ENCODE measurements around the gene GPR42. TPM values are rescaled to one million over a fixed set of nuclear protein-coding genes. Genes with fewer than 3 reads are reported as not detected.
A peak's percentile ranks its signal among the peaks of the same experiment; 100 is the strongest.

GPR42 gene
- total and polyA plus RNA-seq, 11 donors = not detected

GRCh38 chr19:35332817-35333216 lies 38.1 kb upstream of the GPR42 start:
- no peak for ATAC-seq
- Histone ChIP-seq H3K36me3 (no peaks in the 10 kb centered on the region), H3K4me1 (no peaks in the 10 kb centered on the region), H3K27ac (no peak overlapping the region), H3K4me3 (no peak overlapping the region), H3K9me3 (no peaks in the 10 kb centered on the region), H3K27me3 (peaks cover 0 to 48% (median 9%) of the 10 kb centered on the region in 9 donors)
- TF ChIP-seq POLR2A (IDR thresholded peaks at IDR 0.05) (no peak), CTCF (IDR thresholded peaks at IDR 0.05) (no peak)
- 47 to 55% (median 51%) methylated on average over 12 of the region's 12 CpGs for WGBS, 4 donors
- DNase-seq = no peak
- intact Hi-C loops (cut with DNase I) = loop anchor here in 1 of 10 donors (1.0 kb wide), 1 partner anchor 9 kb away; no protein-coding TSS in a partner anchor

- no peaks in the 10 kb centered on the region for H3K36me3 ChIP-seq
- WGBS, 4 donors = 84 to 90% (median 89%) methylated on average over 10 of the region's 10 CpGs
- peak in 1 of 5 donors; percentile 2 for DNase-seq
- no peaks in the 10 kb centered on the region for H3K9me3 ChIP-seq
- H3K4me3 ChIP-seq = no peak overlapping the region
- no peak overlapping the region for H3K27ac ChIP-seq
- TF ChIP-seq POLR2A (IDR thresholded peaks at IDR 0.05) = no peak
- TF ChIP-seq CTCF (IDR thresholded peaks at IDR 0.05) = no peak
- peaks cover 0 to 43% (median 7%) of the 10 kb centered on the region in 9 donors for H3K27me3 ChIP-seq
- no peak for ATAC-seq
- no peaks in the 10 kb centered on the region for H3K4me1 ChIP-seq
- intact Hi-C loops (cut with DNase I) = no loop called here
These were observed 36.6 kb upstream of the GPR42 start for GRCh38 chr19:35334144-35334753.

GRCh38 chr19:35336166-35336955 lies 34.5 kb upstream of the GPR42 start:
- intact Hi-C loops (cut with DNase I) = no loop called here
- Histone ChIP-seq H3K27me3 (peaks cover 0 to 27% (median 5%) of the 10 kb centered on the region in 9 donors), H3K9me3 (no peaks in the 10 kb centered on the region), H3K4me3 (no peak overlapping the region), H3K27ac (no peak overlapping the region), H3K36me3 (no peaks in the 10 kb centered on the region), H3K4me1 (no peaks in the 10 kb centered on the region)
- no peak for ATAC-seq
- 77 to 85% (median 81%) methylated on average over 21 of the region's 21 CpGs for WGBS, 4 donors
- peak in 1 of 5 donors; percentile 9 for DNase-seq
- no peak for TF ChIP-seq CTCF (IDR thresholded peaks at IDR 0.05)
- no peak for TF ChIP-seq POLR2A (IDR thresholded peaks at IDR 0.05)

All from heart left ventricle (tissue), 16 donors.